Naive thymus-derived CD8-positive, alpha-beta T cell (primary cell): Measurements from ENCODE around the gene BLOC1S2. TPM values are rescaled to one million over a fixed set of nuclear protein-coding genes. Genes with fewer than 3 reads are reported as not detected.
"Not testable (repeated sequence)": the region's sequence is repeated elsewhere in the genome, so short reads cannot be mapped to it uniquely, and the experiment has no call there.

Experiments used
- ATAC-seq, 2 donors: fragments of 150-1000 bp; cut with Tn5 transposase in 1 of 2; sonication (Bioruptor Pico), chemical (Tn5 transposase) in 1 of 2; 1 replicate in 1 of 2; 2 replicates in 1 of 2; pipeline ENCODE4 v1.10.0; 2021; ENCODE audit warnings: mild to moderate bottlenecking in 2 of 2, moderate library complexity in 2 of 2
- POLR2A ChIA-PET: fragments of 350-600 bp; sonication (Branson Sonifier 250); formaldehyde crosslinking; loops from one replicate; lab custom pipeline; 2021; ENCODE audit warnings: antibody characterized with exemption; lab: Charles Lee
- DNase-seq, 10 donors: peaks; one replicate each; pipeline versions ENCODE4 v3.0.0 to v3.0.0-alpha.2; 2020 to 2022
- H3K27ac Mint-ChIP-seq, 10 donors: one replicate each; pipeline ENCODE4 v1.8.0; 2020 to 2022; ENCODE audit warnings: mild to moderate bottlenecking in 10 of 10, mixed read lengths in 10 of 10, moderate library complexity in 4 of 10, inconsistent platforms in 1 of 10
- H3K27me3 Mint-ChIP-seq, 5 donors: one replicate each; pipeline ENCODE4 v1.8.0; 2021 to 2022; ENCODE audit warnings: mixed read lengths in 5 of 5
- H3K36me3 Mint-ChIP-seq, 3 donors: one replicate each; pipeline ENCODE4 v1.8.0; 2020 to 2022; ENCODE audit warnings: mixed read lengths in 3 of 3, mild to moderate bottlenecking in 2 of 3, inconsistent platforms in 1 of 3
- H3K4me1 Mint-ChIP-seq, 4 donors: one replicate each; pipeline ENCODE4 v1.8.0; 2021 to 2022; ENCODE audit warnings: mixed read lengths in 4 of 4
- H3K4me3 Mint-ChIP-seq, 10 donors: one replicate each; pipeline ENCODE4 v1.8.0; 2020 to 2022; ENCODE audit warnings: mild to moderate bottlenecking in 10 of 10, mixed read lengths in 10 of 10, moderate library complexity in 6 of 10, inconsistent platforms in 1 of 10
- H3K9me3 Mint-ChIP-seq, 9 donors: one replicate each; pipeline ENCODE4 v1.8.0; 2020 to 2022; ENCODE audit warnings: mixed read lengths in 9 of 9, mild to moderate bottlenecking in 3 of 9, inconsistent platforms in 1 of 9, moderate library complexity in 1 of 9
- polyA plus RNA-seq, 3 donors: library from polyadenylated mRNA; unstranded; fragments of 300-500 nt; fragmentation: Illumina TruSeq; gene quantifications; one replicate each; pipeline ENCODE4 v1.2.3, GENCODE V29; 2021
- total RNA-seq, 8 experiments: library from RNA in 2 of 8; stranded (reverse) in 2 of 8; gene quantifications; one replicate each; pipeline ENCODE4 v1.2.3 and lab custom pipeline; 2021 to 2026

The BLOC1S2 gene
- total and polyA plus RNA-seq, 5 experiments from 2014 or later: 37.8 to 76.1 (median 61.3) TPM

DNA sequence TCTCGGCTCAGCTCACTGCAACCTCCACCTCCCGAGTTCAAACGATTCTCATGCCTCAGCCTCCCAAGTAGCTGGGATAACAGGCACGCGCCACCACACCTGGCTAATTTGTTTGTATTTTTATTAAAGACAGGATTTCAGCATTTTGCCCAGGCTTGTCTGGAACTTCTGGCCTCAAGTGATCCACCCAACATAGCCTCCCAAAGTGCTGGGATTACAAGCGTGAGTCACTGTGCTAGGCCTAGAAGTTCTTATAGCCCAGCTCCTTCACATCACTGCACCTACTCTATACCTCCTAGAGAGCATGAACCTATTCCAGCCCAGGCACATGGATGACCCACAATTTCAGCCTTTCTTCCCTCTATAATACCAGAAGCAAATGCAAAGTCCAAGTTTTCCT lies 1.3 kb upstream of the BLOC1S2 start:
- POLR2A ChIA-PET: interaction anchor here (1.0 to 1.1 kb wide), 2 partner anchors 21 to 39 kb away, joined by 3 read pairs; no protein-coding TSS in a partner anchor
- Mint-ChIP-seq H3K9me3 (no peaks in the 10 kb centered on the region), H3K27ac (peak overlapping the region in 9 of 10 donors; percentile 25 to 99 (median 98)), H3K36me3 (peaks cover 0 to 5% (median 0%) of the 10 kb centered on the region in 3 donors), H3K4me3 (peak overlapping the region in 8 of 10 donors; percentile 3 to 100 (median 98)), H3K27me3 (peaks cover 0 to 3% (median 0%) of the 10 kb centered on the region in 5 donors), H3K4me1 (peaks cover 19 to 43% (median 33%) of the 10 kb centered on the region in 4 donors)
- DNase-seq (no peak), ATAC-seq (no peak)

GRCh38 chr10:100285326-100285725 lies 1.2 kb downstream of the BLOC1S2 start:
- H3K9me3 Mint-ChIP-seq, H3K27me3 Mint-ChIP-seq, DNase-seq, ATAC-seq: not testable (repeated sequence)
- Mint-ChIP-seq H3K36me3 (peaks cover 0 to 13% (median 0%) of the 10 kb centered on the region in 3 donors), H3K27ac (peak overlapping the region; percentile 21 to 99 (median 98)), H3K4me3 (peak overlapping the region; percentile 97 to 100 (median 98)), H3K4me1 (peaks cover 19 to 47% (median 35%) of the 10 kb centered on the region in 4 donors)
- POLR2A ChIA-PET: interaction anchor here (1.5 to 1.7 kb wide), 2 partner anchors 56 to 88 kb away, joined by 3 to 7 read pairs; partner anchors contain the start of gene CHUK

DNA sequence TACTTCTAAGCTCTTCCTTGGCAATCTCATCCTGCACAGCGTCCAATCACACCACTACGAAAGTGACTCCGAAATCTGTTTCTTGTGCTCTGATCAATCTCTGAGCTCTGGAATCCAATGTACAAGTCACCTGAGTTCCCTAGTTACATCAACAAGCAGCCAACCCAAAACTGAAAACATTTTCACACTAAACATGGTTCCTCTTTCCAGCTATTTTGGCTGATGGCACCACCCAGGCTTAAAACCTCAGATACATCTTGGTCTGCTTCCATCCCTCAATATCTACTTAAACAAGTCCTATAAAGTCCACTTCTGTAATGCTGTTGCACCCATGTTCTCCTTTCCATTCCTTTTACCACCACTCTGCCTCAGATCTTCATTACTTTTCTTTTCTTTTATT lies 3.6 kb downstream of the BLOC1S2 start:
- Mint-ChIP-seq H3K27ac (no peak overlapping the region), H3K9me3 (no peaks in the 10 kb centered on the region), H3K27me3 (no peaks in the 10 kb centered on the region), H3K4me1 (peaks cover 19 to 45% (median 35%) of the 10 kb centered on the region in 4 donors), H3K4me3 (no peak overlapping the region), H3K36me3 (peaks cover 0 to 30% (median 6%) of the 10 kb centered on the region in 3 donors)
- POLR2A ChIA-PET: no interaction called here
- no peak for ATAC-seq
- no peak for DNase-seq

GRCh38 chr10:100276971-100277370 lies 9.5 kb downstream of the BLOC1S2 start:
- H3K36me3 Mint-ChIP-seq: peaks cover 0 to 57% (median 13%) of the 10 kb centered on the region in 3 donors
- H3K9me3 Mint-ChIP-seq, H3K4me1 Mint-ChIP-seq, DNase-seq, ATAC-seq, H3K27me3 Mint-ChIP-seq, H3K27ac Mint-ChIP-seq, H3K4me3 Mint-ChIP-seq: not testable (repeated sequence)
- POLR2A ChIA-PET: interaction anchor here (0.7 kb wide), 1 partner anchor 69 kb away, joined by 4 read pairs; no protein-coding TSS in a partner anchor

DNA sequence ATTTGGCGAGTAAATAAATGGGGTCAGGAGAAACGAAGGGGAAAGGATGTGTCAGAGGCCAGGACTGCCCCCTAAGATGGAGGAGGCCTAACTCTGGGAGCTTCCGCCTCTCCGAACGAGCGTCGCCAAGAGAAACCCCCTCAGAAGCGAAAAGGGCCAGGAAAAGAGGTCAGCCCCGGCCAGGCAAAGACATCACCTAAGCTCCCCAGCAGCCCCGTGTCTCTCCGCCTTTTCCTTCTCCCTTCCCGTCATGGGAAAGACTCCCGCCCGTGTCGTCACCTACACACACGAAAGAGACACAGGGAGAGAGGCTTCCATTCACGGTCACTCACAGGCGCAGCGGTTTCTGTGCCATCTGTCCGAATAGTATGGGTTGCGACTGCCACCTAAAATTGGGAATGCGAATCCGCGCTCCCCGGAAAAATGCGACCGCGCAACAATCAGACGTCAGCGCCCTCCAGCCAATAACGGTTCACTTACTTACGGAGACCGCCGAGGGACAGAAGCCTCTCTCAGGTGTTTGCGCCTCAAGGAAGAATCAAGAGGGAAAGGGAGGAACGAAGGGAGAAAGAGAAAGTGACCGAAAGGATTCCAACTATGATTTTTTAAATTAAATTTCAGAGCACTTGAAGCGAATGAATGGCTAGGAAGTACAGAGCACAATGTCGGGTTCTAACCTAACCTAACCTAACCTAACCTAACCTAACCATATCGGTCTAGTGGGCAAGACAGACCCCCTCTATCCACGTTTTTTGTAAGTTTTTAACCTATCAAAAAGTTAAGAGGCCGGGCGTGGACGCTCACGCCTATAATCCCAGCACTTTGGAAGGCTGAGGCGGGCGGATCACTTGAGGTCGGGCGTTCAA lies 19.0 kb downstream of the BLOC1S2 start, which contains the start of gene CWF19L1:
Gene CWF19L1, minus strand, starts transcription at position 400 of the 866 bp plus-strand sequence. Its CDS starts 45 bp downstream, at position 355.
- peak within 1 kb of the TSS; percentile 98 to 100 (median 99) for H3K27ac Mint-ChIP-seq
- POLR2A ChIA-PET: interaction anchor here (0.7 to 0.9 kb wide), 3 partner anchors 20 to 660 kb away, joined by 3 to 4 read pairs (median 3); no protein-coding TSS in a partner anchor
- DNase-seq: peak; percentile 54 to 82 (median 69)
- H3K4me3 Mint-ChIP-seq: peak within 1 kb of the TSS; percentile 99 to 100 (median 100)
- ATAC-seq: peak; percentile 87 to 92
- no peaks in the 10 kb centered on the region for H3K9me3 Mint-ChIP-seq
- no peaks in the 10 kb centered on the region for H3K27me3 Mint-ChIP-seq
- H3K36me3 Mint-ChIP-seq: peaks cover 2 to 9% (median 5%) of the 10 kb centered on the region in 3 donors
- H3K4me1 Mint-ChIP-seq: peaks cover 17 to 44% (median 36%) of the 10 kb centered on the region in 4 donors

GRCh38 chr10:100265821-100266485 lies 20.5 kb downstream of the BLOC1S2 start:
- peak overlapping the region; percentile 77 to 100 (median 99) for H3K4me3 Mint-ChIP-seq
- H3K4me1 Mint-ChIP-seq: peaks cover 26 to 53% (median 45%) of the 10 kb centered on the region in 4 donors
- H3K36me3 Mint-ChIP-seq: peaks cover 2 to 24% (median 5%) of the 10 kb centered on the region in 3 donors
- no peaks in the 10 kb centered on the region for H3K9me3 Mint-ChIP-seq
- H3K27ac Mint-ChIP-seq: peak overlapping the region in 8 of 10 donors; percentile 3 to 98 (median 76)
- ATAC-seq: no peak
- no peaks in the 10 kb centered on the region for H3K27me3 Mint-ChIP-seq
- DNase-seq: no peak
- POLR2A ChIA-PET: no interaction called here

DNA sequence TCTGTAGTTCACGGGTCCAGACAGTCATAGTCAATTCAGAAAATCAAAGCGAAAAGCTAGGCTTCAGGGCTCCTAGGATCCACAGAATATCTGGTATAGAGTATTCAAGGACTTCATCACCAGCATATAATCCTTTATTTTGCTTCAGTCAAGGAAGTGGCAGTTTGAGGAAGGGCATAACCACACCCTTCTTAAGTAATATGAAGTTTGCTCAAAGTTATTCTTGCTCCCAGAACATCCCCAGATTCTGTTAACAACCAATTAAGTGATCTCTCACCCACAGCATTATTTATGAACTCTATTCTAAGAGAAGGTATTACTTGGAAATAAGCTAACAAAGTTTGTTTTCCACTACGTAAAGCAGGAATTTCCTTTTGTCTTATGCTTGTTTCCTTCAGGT lies 32.3 kb downstream of the BLOC1S2 start:
- POLR2A ChIA-PET: interaction anchor here (0.9 kb wide), 1 partner anchor 9 kb away, joined by 3 read pairs; no protein-coding TSS in a partner anchor
- no peak overlapping the region for H3K4me3 Mint-ChIP-seq
- H3K36me3 Mint-ChIP-seq: peaks cover 19 to 98% (median 37%) of the 10 kb centered on the region in 3 donors
- DNase-seq: no peak
- no peaks in the 10 kb centered on the region for H3K9me3 Mint-ChIP-seq
- H3K27me3 Mint-ChIP-seq: no peaks in the 10 kb centered on the region
- no peak for ATAC-seq
- no peak overlapping the region for H3K27ac Mint-ChIP-seq
- peaks cover 0 to 11% (median 4%) of the 10 kb centered on the region in 4 donors for H3K4me1 Mint-ChIP-seq

DNA sequence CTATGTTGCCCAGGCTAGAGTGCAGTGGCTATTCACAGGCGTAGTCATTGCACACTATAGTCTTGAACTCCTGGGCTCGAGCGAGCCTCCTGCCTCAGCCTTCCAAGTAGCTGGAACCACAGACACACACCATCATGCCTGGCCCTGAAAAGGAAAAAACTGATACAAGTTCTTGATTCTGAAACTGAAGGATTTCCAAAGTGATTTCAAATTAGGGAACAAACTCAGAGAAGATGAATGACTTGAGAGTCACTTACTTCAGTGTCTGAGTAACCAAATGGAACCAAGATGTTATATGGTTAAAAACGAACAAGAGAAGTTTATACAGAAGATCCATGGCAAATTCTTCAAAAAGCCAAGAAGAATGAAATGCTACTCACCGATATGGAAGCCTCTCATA lies 33.4 kb downstream of the BLOC1S2 start:
- DNase-seq (no peak), ATAC-seq (no peak)
- Mint-ChIP-seq H3K36me3 (peaks cover 13 to 98% (median 38%) of the 10 kb centered on the region in 3 donors), H3K9me3 (no peaks in the 10 kb centered on the region), H3K27me3 (no peaks in the 10 kb centered on the region), H3K4me1 (peaks cover 0 to 7% (median 4%) of the 10 kb centered on the region in 4 donors), H3K27ac (no peak overlapping the region), H3K4me3 (no peak overlapping the region)
- POLR2A ChIA-PET: interaction anchor here (0.7 kb wide), 1 partner anchor 95 kb away, joined by 4 read pairs; no protein-coding TSS in a partner anchor

DNA sequence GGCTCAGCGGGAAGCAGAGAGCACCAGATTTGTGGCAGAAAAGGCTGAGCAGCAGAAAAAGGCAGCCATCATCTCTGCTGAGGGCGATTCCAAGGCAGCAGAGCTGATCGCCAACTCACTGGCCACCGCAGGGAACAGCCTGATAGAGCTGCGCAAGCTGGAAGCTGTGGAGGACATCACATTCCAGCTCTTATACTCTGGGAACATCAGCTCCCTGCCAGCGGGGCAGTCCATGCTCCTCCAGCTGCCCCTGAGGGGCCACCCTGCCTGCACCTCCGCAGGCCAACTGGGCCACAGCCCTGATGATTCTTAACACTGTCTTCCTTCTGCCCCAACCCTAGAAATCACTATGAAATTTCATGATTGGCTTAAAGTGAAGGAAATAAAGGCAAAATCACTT lies 37.7 kb downstream of the BLOC1S2 start:
- no peak for ATAC-seq
- no peaks in the 10 kb centered on the region for H3K27me3 Mint-ChIP-seq
- no peak overlapping the region for H3K4me3 Mint-ChIP-seq
- peaks cover 6 to 93% (median 34%) of the 10 kb centered on the region in 3 donors for H3K36me3 Mint-ChIP-seq
- no peak for DNase-seq
- H3K9me3 Mint-ChIP-seq: no peaks in the 10 kb centered on the region
- peak overlapping the region in 1 of 10 donors; percentile 15 for H3K27ac Mint-ChIP-seq
- POLR2A ChIA-PET: interaction anchor here (1.0 kb wide), 1 partner anchor 117 kb away, joined by 3 read pairs; no protein-coding TSS in a partner anchor
- peaks cover 0 to 3% (median 0%) of the 10 kb centered on the region in 4 donors for H3K4me1 Mint-ChIP-seq

DNA sequence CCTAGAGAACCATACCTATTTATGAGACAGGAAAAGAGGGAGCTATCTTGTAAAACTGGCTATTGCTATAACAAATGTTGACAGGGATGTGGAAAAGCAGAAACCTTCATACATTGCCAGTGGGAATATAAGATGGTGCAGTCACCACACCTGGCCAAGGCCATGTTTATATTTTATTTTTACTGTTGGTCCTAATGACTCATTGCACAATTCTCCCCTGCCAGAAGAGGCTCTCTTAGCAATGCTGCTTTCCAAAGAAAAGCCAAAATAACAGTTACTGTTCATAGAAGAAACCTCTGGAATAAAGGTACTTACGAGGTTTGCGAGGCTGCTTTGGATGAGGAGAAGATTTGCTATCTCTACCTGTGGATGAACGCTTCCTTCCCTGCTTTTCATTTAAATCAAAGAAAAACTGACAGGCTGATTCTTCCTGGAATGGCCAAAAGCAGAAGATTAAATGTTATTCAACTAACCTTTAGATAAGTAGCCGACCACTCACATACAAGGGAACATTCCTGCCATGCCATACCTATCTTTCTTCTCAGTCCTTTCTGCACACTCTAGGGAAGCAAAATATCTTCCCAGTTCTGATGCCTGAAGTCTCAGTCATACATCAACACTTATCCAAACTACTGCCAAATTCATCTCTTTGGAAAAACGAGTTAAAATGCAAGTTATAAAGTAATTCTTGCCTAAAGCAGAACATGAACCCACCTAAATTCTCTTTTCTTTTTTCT lies 40.8 kb downstream of the BLOC1S2 start:
- POLR2A ChIA-PET: interaction anchor here (1.1 kb wide), 1 partner anchor 9 kb away, joined by 3 read pairs; no protein-coding TSS in a partner anchor
- peak overlapping the region in 1 of 10 donors; percentile 51 for H3K27ac Mint-ChIP-seq
- H3K36me3 Mint-ChIP-seq: peaks cover 0 to 93% (median 23%) of the 10 kb centered on the region in 3 donors
- no peaks in the 10 kb centered on the region for H3K9me3 Mint-ChIP-seq
- no peaks in the 10 kb centered on the region for H3K27me3 Mint-ChIP-seq
- DNase-seq (no peak), ATAC-seq (no peak)
- H3K4me3 Mint-ChIP-seq: no peak overlapping the region
- H3K4me1 Mint-ChIP-seq: peaks cover 0 to 3% (median under 1%) of the 10 kb centered on the region in 4 donors

GRCh38 chr10:100239851-100240250 lies 46.6 kb downstream of the BLOC1S2 start:
- peaks cover 0 to 5% (median 2%) of the 10 kb centered on the region in 4 donors for H3K4me1 Mint-ChIP-seq
- no peak overlapping the region for H3K4me3 Mint-ChIP-seq
- no peaks in the 10 kb centered on the region for H3K9me3 Mint-ChIP-seq
- POLR2A ChIA-PET: interaction anchor here (0.6 kb wide), 1 partner anchor 10 kb away, joined by 3 read pairs; no protein-coding TSS in a partner anchor
- no peak for DNase-seq
- no peak for ATAC-seq
- peak overlapping the region in 2 of 10 donors; percentile 29 to 49 for H3K27ac Mint-ChIP-seq
- H3K27me3 Mint-ChIP-seq: no peaks in the 10 kb centered on the region
- peaks cover 0 to 89% (median 11%) of the 10 kb centered on the region in 3 donors for H3K36me3 Mint-ChIP-seq
